ENCODE data around the gene ZBTB20.

Gene ZBTB20

DNA sequence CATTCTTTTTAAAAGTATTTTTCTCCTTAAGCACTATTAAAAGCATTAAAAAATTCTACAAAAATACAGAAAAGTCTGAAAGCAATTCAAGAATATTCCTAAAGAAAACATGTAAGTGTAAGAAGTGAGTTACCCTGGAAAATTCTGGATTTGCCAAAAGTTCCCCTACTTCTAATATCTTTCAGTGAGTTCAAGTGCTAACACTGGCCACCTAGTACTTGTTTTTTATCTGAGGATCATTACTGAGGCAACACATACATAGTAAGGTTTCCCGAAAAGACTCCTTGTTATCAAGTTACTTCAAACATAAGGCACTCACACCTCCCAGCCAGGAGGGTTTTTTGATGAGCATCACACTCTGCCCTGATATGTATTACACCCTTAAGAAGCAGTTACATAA lies 694.8 kb downstream of the ZBTB20 start:
- no peak for DNase-seq

DNA sequence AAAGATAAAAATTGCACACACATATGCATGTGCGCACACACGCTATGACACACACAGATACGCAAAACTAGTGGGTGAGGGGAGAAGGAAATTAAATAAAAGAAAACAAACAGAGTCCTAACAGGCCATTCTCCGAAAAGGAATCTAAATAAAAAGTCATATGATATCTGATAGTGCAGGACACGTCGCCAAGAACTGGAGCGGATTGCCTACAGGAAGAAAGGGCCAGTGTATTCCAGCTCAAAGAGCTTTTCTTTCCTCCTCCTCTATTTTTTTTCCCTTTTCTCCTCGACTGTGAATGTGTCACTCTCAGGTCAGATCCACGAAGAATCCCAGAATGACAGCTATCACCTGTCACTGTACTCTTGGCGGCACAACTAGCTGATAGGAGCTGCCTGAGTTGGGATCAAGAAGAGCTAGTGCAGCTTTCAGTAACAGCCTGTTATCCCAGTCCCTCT lies 695.5 kb downstream of the ZBTB20 start:
- DNase-seq, result no peak

GRCh38 chr3:114451051-114451451 lies 696.0 kb downstream of the ZBTB20 start:
- no peak for DNase-seq

GRCh38 chr3:114450008-114450596 lies 697.0 kb downstream of the ZBTB20 start:
- DNase-seq, result no peak

GRCh38 chr3:114449271-114450007 lies 697.6 kb downstream of the ZBTB20 start:
- no peak for DNase-seq

- DNase-seq, result no peak
These were observed 699.1 kb downstream of the ZBTB20 start for GRCh38 chr3:114447950-114448479.

GRCh38 chr3:114447545-114447944 lies 699.5 kb downstream of the ZBTB20 start:
- DNase-seq, result no peak

DNA sequence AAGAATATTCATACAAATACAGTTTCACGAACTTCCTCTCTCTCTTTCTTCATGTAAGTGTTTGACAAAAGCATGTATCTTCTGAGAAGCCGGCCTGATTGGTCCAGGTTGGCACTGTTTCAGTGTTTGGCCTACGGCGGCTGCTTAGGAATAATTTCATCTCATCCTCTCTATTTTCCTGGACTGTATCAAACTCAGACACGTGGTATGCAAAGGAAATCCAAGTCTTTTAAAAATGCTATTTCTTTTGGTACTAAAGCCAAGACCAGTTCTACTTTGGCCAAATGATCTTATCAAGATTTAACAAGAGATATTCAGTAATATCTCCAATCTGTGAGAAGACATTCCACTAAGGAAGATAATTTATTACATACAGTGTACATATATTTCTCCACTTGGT lies 700.5 kb downstream of the ZBTB20 start:
- DNase-seq, result no peak

DNA sequence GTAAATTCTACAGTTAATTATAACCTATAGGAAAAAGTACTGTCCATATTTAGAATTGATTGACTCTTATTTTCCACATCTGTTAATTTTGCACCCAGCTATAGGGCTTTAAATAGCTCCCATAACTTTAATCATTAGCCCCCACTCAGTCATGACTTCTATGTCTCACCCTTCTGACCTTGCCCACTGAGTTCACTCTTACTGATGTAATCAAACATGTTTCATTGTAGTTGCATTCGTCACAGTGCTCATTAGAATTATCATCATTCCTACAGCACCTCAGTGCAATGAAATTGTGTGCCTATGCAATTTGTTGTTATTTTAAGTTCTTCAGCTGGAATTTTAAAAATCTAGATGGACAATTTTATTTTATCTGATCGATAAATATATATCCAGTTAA lies 701.9 kb downstream of the ZBTB20 start:
- DNase-seq, result no peak

DNA sequence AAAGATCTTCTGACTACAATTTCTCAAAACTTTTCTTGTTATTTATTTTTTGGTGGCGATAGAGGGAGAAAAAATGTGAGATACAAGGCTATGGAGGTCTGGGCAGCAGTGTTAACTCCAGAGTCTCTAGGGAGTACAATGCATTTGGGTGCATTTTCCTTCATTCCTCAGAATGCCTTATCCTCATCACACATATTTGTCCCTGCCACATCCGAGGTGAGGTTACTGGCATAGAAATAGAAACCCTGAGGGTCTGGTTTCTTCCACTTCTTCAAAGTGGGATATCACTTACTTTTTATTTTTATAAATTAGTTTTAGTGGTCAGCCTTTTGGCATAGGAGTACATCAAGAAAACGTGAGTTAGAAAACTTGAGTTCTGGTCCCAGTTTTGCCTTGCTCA lies 702.9 kb downstream of the ZBTB20 start:
- no peak for DNase-seq

DNA sequence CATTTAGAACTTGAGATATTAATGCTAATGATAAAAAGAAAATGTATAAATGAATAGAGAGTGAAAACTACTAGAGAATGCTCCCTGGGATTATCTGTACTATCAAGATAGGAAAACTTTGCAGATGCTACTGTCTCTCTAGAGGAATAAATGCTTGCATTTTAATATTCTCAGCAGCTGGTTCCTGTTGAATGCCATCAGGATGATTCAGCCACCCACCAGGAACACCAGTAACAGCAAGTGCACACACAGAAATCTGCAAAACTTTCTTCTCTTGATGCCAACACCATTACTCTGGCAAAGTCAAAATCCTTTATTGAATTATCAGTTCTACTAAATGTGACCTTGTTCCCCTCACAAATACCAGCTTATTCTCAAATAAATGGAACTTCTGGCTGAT lies 704.8 kb downstream of the ZBTB20 start:
- DNase-seq, result no peak

- DNase-seq, result no peak
These were observed 705.7 kb downstream of the ZBTB20 start for GRCh38 chr3:114441386-114441785.

DNA sequence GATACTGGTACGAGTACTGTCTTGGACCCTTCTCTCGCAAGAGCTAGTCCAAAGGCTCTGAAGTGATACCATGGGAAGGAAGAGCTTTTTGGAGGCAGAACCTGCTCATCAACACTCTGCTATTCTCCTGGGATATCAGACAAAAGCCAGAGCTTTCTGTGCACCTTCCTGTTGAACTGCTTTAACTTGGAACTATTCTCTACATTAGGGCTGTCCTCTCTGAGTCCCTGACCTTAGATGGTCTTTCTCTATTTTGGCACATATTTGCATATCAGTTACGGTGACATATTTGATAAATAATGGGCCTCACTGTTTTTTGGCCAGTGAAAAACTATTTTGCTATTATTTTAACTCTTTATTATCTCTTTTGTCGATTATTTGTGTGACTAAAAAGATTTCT lies 706.4 kb downstream of the ZBTB20 start:
- no peak for DNase-seq

- no peak for DNase-seq
These were observed 707.8 kb downstream of the ZBTB20 start for GRCh38 chr3:114439284-114439683.

- no peak for DNase-seq
These were observed 709.2 kb downstream of the ZBTB20 start for GRCh38 chr3:114437897-114438296.

DNA sequence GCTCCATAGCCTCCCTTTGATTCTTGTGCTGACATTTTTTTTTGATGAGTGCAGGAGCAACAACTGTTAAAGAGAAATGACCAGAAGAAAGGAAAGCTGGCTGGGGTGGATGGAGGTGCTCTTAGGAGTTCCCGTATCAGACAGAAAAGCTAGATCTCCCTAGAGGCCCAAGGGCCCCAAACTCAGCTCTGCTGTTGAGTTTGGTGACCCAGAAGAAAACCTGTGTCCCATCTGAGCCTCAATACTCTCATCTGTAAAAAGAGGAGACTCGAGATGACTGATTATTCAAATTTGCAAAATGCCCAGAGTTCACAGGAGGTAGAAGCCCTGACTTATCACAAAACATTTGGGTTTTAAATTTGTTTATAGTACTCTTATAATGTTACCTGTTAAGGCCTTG lies 710.9 kb downstream of the ZBTB20 start:
- DNase-seq, result no peak

DNA sequence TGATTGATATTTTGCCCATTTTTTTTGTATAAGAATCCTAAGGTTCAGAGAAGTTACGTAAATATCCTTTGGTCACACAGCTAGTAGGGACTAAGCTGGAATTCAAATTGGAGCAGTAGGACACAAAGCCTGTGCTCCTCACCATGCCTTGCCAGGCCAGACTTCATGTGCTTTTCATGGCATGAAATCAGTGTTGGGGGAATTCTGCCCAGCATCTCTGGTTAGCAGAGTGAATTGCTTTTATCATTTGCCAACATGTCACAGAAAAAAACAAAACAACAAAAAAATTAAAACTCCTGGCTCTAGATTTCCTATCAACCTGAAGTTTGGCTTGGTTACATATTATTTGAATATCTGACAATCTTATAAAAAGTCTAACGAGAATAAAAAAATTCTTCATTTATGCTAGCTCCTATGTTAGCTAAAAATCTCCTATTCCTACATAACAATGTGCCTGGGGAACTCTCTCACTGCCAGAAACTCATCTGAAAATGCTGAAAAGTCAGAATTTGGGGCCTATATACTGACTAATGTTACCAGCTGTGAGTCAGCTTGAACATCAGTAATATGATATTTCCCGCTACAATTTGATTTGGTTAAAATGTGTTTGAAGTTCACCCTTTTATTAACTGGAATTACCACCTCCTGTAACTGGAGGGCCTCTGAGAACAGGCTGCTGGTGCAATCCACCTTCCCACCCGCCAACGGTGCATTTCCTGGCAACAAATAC lies 711.5 kb downstream of the ZBTB20 start:
- no peak for DNase-seq

- DNase-seq, result no peak
These were observed 714.8 kb downstream of the ZBTB20 start for GRCh38 chr3:114432310-114432709.

GRCh38 chr3:114428044-114428595 lies 719.0 kb downstream of the ZBTB20 start:
- DNase-seq, result no peak

GRCh38 chr3:114427285-114428043 lies 719.6 kb downstream of the ZBTB20 start:
- no peak for DNase-seq

GRCh38 chr3:114424337-114424736 lies 722.8 kb downstream of the ZBTB20 start:
- DNase-seq, result no peak

GRCh38 chr3:114421204-114421603 lies 725.9 kb downstream of the ZBTB20 start:
- no peak for DNase-seq

DNA sequence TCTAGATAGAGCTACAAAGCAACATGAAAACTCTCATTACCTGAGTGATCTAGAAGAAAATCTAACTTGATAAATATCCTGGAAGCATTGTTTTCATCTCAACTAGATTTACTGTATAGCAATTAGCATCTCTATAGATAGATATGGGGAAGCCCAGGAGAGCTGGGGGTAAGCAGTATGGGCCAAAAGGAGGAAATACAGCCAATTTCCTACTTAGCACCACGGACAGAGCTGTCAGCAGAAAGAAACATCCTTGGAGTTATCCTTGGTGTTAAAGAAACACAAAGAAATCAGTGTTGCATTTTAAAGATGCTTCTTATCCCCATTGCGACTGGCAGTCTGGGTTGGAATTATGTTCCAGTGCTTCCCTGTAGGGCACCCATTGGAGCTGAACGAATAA lies 727.0 kb downstream of the ZBTB20 start:
- DNase-seq, result no peak

Measured in SHP77 treated with DMSO at 0.1 percent for 48 hours (cell line).